OCI-LY7 (cell line): ENCODE data around the gene HTT. TPM values are rescaled to one million over a fixed set of nuclear protein-coding genes. Genes with fewer than 3 reads are reported as not detected.

ENCODE experiments used
- BruUV-seq: library from RNA; stranded (reverse); fragments of 400-500 nt; replicated peaks from 2 replicates; lab custom pipeline; 2021; lab: Mats Ljungman, UMichigan
- CTCF ChIA-PET: fragments of 300-600 bp; sonication (Branson Sonifier 250); formaldehyde crosslinking; loops from one replicate; lab custom pipeline; 2022; ENCODE audit warnings: antibody characterized with exemption; ENCODE audit not compliant: unreplicated experiment; lab: Charles Lee
- POLR2A ChIA-PET: fragments of 300-600 bp; sonication (Branson Sonifier 250); formaldehyde crosslinking; loops from one replicate; lab custom pipeline; 2022; ENCODE audit warnings: antibody characterized with exemption; lab: Charles Lee
- DNase-seq: peaks from one replicate; pipeline ENCODE4 v3.0.0-alpha.2; 2015; ENCODE audit warnings: low spot score
- H2AFZ ChIP-seq: fragments of 200-600 bp; sonication (generic), shearing (Covaris generic); 2 replicates; pipeline ENCODE4 v1.6.1; 2014; ENCODE audit warnings: mild to moderate bottlenecking, antibody characterized with exemption, low read length, moderate library complexity
- H3K27ac ChIP-seq: fragments of 200-600 bp; sonication (generic); 2 replicates; pipeline ENCODE4 v1.5.1; 2014; ENCODE audit warnings: mixed run types, low read depth, mild to moderate bottlenecking, moderate library complexity, low read length, inconsistent platforms; ENCODE audit not compliant: poor library complexity, severe bottlenecking
- H3K36me3 ChIP-seq: fragments of 200-600 bp; sonication (generic); 2 replicates; pipeline ENCODE4 v1.6.1; 2014; ENCODE audit warnings: mild to moderate bottlenecking, antibody characterized with exemption, low read length, moderate library complexity, mixed read lengths; ENCODE audit not compliant: insufficient read depth
- H3K4me1 ChIP-seq: fragments of 200-600 bp; sonication (generic); 2 replicates; pipeline ENCODE4 v1.5.1; 2014; ENCODE audit warnings: mild to moderate bottlenecking, low read length; ENCODE audit not compliant: insufficient read depth, poor library complexity, severe bottlenecking
- H3K4me2 ChIP-seq: fragments of 200-600 bp; sonication (generic); 2 replicates; pipeline ENCODE4 v1.6.1; 2014; ENCODE audit warnings: mild to moderate bottlenecking, low read length
- H3K4me3 ChIP-seq: fragments of 200-600 bp; sonication (generic); 2 replicates; pipeline ENCODE4 v1.5.1; 2014; ENCODE audit warnings: mild to moderate bottlenecking, low read depth, low read length; ENCODE audit not compliant: poor library complexity, severe bottlenecking
- H3K79me2 ChIP-seq: fragments of 200-600 bp; sonication (generic); 2 replicates; pipeline ENCODE4 v1.6.1; 2016; ENCODE audit warnings: low read depth, mild to moderate bottlenecking, low read length, moderate library complexity, mixed read lengths; ENCODE audit not compliant: insufficient read depth
- H3K9me2 ChIP-seq: fragments of 200-600 bp; sonication (generic); 2 replicates; pipeline ENCODE4 v1.6.1; 2016; ENCODE audit warnings: mild to moderate bottlenecking, low read length, mixed read lengths; ENCODE audit not compliant: insufficient read depth
- H3K9me3 ChIP-seq: fragments of 200-600 bp; sonication (generic); 2 replicates; pipeline ENCODE4 v1.6.1; 2014; ENCODE audit warnings: mild to moderate bottlenecking, mixed run types, low read length, mixed read lengths
- H4K20me1 ChIP-seq: fragments of 200-600 bp; sonication (generic); 2 replicates; pipeline ENCODE4 v1.6.1; 2014; ENCODE audit warnings: mild to moderate bottlenecking, antibody characterized with exemption, low read length, moderate library complexity, mixed read lengths; ENCODE audit not compliant: insufficient read depth
- EZH2phosphoT487 ChIP-seq: fragments of 200-600 bp; sonication (generic); IDR thresholded peaks from 2 replicates; pipeline ENCODE4 v1.6.1; 2018; ENCODE audit warnings: low read depth, borderline replicate concordance, mild to moderate bottlenecking, mixed run types, antibody characterized with exemption, low read length, moderate library complexity, mixed read lengths
- intact Hi-C: fragments of 100-400 bp; cut with micrococcal nuclease; formaldehyde crosslinking; loops from one replicate; pipeline ENCODE4 v1.10.0; 2022; ENCODE audit not compliant: unreplicated experiment
- total RNA-seq, 2 experiments: library from RNA; depleted of rRNA in 1 of 2; stranded (reverse); fragments of >200 nt in 1 of 2; shearing (Covaris generic) in 1 of 2; gene quantifications; 2 replicates each; pipeline ENCODE4 v1.2.3, GENCODE V29; 2014 to 2022
- TF ChIP-seq, protein P1 (sequence below): fragments of 200-600 bp; sonication (generic); conservative IDR thresholded peaks from 2 replicates; pipeline ENCODE4 v1.5.1; 2014; ENCODE audit warnings: mild to moderate bottlenecking, antibody characterized with exemption, low read length, moderate library complexity, mixed read lengths

The HTT gene
- total RNA-seq, 2 experiments from 2014 or later: 36.4 to 91.3 TPM

DNA sequence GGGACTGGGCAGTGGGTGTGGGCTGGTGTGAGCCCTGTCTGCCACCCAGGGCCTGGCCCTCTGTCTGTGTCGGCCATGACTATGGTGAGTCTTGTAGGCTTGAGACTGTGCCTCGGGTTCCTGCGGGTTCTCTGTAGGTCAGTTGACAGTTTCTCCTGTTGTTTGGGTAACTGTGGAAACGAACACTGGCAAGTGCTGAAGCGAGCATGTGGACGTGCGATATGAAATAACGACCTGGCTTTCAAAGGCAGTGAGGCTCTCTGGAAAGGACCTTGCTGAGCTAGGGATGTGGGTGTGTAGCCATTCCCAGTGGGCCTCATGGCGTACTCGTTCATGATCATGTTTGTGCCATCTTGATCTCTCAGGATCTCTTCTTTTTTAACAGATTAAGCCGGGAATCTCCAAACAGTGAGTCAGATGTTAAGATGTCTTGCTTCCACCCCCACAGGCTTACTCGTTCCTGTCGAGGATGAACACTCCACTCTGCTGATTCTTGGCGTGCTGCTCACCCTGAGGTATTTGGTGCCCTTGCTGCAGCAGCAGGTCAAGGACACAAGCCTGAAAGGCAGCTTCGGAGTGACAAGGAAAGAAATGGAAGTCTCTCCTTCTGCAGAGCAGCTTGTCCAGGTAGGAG, 41.3 kb downstream of the HTT start:
- no peaks in the 10 kb centered on the region for H3K9me3 ChIP-seq
- H3K27ac ChIP-seq: no peak overlapping the region
- no peaks in the 10 kb centered on the region for H4K20me1 ChIP-seq
- no TSS peak for BruUV-seq
- H3K4me1 ChIP-seq: no peaks in the 10 kb centered on the region
- ChIA-PET CTCF (interaction anchor here (1.6 kb wide), 1 partner anchor 8 kb away, joined by 4 read pairs; no protein-coding TSS in a partner anchor), POLR2A (no interaction called here)
- DNase-seq: no peak
- no peak overlapping the region for H3K4me2 ChIP-seq
- H2AFZ ChIP-seq: no peak overlapping the region
- TF ChIP-seq, protein P1, sequence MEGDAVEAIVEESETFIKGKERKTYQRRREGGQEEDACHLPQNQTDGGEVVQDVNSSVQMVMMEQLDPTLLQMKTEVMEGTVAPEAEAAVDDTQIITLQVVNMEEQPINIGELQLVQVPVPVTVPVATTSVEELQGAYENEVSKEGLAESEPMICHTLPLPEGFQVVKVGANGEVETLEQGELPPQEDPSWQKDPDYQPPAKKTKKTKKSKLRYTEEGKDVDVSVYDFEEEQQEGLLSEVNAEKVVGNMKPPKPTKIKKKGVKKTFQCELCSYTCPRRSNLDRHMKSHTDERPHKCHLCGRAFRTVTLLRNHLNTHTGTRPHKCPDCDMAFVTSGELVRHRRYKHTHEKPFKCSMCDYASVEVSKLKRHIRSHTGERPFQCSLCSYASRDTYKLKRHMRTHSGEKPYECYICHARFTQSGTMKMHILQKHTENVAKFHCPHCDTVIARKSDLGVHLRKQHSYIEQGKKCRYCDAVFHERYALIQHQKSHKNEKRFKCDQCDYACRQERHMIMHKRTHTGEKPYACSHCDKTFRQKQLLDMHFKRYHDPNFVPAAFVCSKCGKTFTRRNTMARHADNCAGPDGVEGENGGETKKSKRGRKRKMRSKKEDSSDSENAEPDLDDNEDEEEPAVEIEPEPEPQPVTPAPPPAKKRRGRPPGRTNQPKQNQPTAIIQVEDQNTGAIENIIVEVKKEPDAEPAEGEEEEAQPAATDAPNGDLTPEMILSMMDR: no peak
- no peak for TF ChIP-seq EZH2phosphoT487
- H3K79me2 ChIP-seq: no peaks in the 10 kb centered on the region
- no peaks in the 10 kb centered on the region for H3K9me2 ChIP-seq
- peaks cover 92% of the 10 kb centered on the region for H3K36me3 ChIP-seq
- no peak overlapping the region for H3K4me3 ChIP-seq
- intact Hi-C loops: no loop called here

DNA sequence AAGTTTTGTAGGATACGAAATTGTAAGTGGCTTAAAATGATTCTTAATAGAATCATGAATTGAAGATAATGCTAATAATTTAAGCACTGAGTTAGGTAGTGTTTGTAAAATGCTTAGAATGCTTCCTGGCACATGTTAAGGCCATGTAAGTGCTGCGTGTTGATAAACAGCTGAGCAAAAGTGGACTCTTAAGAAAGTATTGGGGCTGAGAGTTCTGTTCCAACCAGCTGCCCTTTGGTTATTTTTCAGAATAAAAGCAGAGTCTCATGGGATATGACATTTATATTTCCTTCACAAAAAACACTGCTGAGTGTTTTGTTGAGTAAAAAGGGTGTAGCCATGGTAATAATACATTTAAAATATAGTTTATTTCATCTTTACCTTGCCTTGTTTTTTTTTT, 42.5 kb downstream of the HTT start:
- Histone ChIP-seq H4K20me1 (no peaks in the 10 kb centered on the region), H3K9me3 (no peaks in the 10 kb centered on the region), H3K36me3 (peaks cover 91% of the 10 kb centered on the region), H2AFZ (no peak overlapping the region), H3K4me2 (no peak overlapping the region), H3K27ac (no peak overlapping the region), H3K79me2 (no peaks in the 10 kb centered on the region), H3K9me2 (no peaks in the 10 kb centered on the region), H3K4me3 (no peak overlapping the region), H3K4me1 (no peaks in the 10 kb centered on the region)
- TF ChIP-seq EZH2phosphoT487: no peak
- TF ChIP-seq, protein P1: no peak
- intact Hi-C loops: no loop called here
- CTCF ChIA-PET: interaction anchor here (1.6 kb wide), 1 partner anchor 10 kb away, joined by 4 read pairs; no protein-coding TSS in a partner anchor
- no peak for DNase-seq
- BruUV-seq: no TSS peak
- POLR2A ChIA-PET: no interaction called here

DNA sequence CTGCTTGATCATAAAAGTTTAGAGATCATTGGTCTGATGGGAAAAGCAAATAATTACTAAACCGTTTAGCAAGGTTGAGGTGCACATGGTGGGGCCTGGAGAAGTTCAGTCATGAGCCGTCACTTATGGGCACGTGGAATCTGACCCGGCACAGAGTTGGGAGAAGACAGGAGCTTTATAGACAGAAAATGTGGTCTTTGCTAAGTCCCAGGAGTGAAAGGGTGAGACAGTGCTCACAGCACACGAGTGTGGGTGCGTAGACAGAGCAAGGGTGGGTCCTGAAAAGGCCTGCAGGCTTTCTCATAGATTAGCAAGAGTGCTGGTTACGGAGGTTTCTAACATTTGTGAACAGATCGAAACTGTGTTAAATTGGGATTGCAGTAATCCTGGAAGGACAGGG, 43.8 kb downstream of the HTT start:
- peaks cover 91% of the 10 kb centered on the region for H3K36me3 ChIP-seq
- no peaks in the 10 kb centered on the region for H4K20me1 ChIP-seq
- H3K4me1 ChIP-seq: no peaks in the 10 kb centered on the region
- intact Hi-C loops: no loop called here
- no peak overlapping the region for H3K4me3 ChIP-seq
- H3K4me2 ChIP-seq: no peak overlapping the region
- ChIA-PET POLR2A (no interaction called here), CTCF (no interaction called here)
- no peak overlapping the region for H3K27ac ChIP-seq
- DNase-seq: no peak
- TF ChIP-seq, protein P1: no peak
- TF ChIP-seq EZH2phosphoT487: no peak
- BruUV-seq: no TSS peak
- H3K9me3 ChIP-seq: no peaks in the 10 kb centered on the region
- H3K79me2 ChIP-seq: no peaks in the 10 kb centered on the region
- no peaks in the 10 kb centered on the region for H3K9me2 ChIP-seq
- H2AFZ ChIP-seq: no peak overlapping the region
